ENCODE results near the gene TMEM255B.
"Not testable (repeated sequence)": the region's sequence is repeated elsewhere in the genome, so short reads cannot be mapped to it uniquely, and the experiment has no call there.

Gene TMEM255B

GRCh38 chr13:113788413-113789135, 29.5 kb downstream of the TMEM255B start:
- Histone ChIP-seq H3K79me2 (ENCODE audit: insufficient read depth, low read length) (no peaks in the 10 kb centered on the region), H3K36me3 (ENCODE audit: low read length) (no peaks in the 10 kb centered on the region), H3F3A (ENCODE audit: insufficient read depth) (no peaks in the 10 kb centered on the region), H3K9me3 (ENCODE audit: insufficient read depth, low read length) (no peaks in the 10 kb centered on the region), H3K27ac (ENCODE audit: low read depth, low read length) (no peak overlapping the region), H3K9ac (ENCODE audit: low read length) (no peak overlapping the region), H3K4me3 (ENCODE audit: insufficient read depth, low read length, poor library complexity, severe bottlenecking) (no peak overlapping the region), H3K27me3 (ENCODE audit: low read length) (no peaks in the 10 kb centered on the region), H3K9me2 (replicated peaks; ENCODE audit: insufficient read depth, low read length) (no peaks in the 10 kb centered on the region), H3K4me2 (ENCODE audit: low read depth, low read length, poor library complexity, severe bottlenecking) (no peak overlapping the region), H4K20me1 (ENCODE audit: low read depth, low read length) (no peaks in the 10 kb centered on the region), H2AFZ (ENCODE audit: low read depth, low read length, severe bottlenecking) (no peak overlapping the region)
- TF ChIP-seq EZH2phosphoT487 (conservative IDR thresholded peaks at IDR 0.05; ENCODE audit: low read length), result no peak
- TF ChIP-seq, protein P1, sequence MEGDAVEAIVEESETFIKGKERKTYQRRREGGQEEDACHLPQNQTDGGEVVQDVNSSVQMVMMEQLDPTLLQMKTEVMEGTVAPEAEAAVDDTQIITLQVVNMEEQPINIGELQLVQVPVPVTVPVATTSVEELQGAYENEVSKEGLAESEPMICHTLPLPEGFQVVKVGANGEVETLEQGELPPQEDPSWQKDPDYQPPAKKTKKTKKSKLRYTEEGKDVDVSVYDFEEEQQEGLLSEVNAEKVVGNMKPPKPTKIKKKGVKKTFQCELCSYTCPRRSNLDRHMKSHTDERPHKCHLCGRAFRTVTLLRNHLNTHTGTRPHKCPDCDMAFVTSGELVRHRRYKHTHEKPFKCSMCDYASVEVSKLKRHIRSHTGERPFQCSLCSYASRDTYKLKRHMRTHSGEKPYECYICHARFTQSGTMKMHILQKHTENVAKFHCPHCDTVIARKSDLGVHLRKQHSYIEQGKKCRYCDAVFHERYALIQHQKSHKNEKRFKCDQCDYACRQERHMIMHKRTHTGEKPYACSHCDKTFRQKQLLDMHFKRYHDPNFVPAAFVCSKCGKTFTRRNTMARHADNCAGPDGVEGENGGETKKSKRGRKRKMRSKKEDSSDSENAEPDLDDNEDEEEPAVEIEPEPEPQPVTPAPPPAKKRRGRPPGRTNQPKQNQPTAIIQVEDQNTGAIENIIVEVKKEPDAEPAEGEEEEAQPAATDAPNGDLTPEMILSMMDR (IDR thresholded peaks at IDR 0.05; ENCODE audit: insufficient read depth, low read length, poor library complexity, severe bottlenecking), result no peak

- Histone ChIP-seq H3K9me2 (replicated peaks; ENCODE audit: insufficient read depth, low read length) (no peaks in the 10 kb centered on the region), H3K9ac (ENCODE audit: low read length) (no peak overlapping the region), H3K4me2 (ENCODE audit: low read depth, low read length, poor library complexity, severe bottlenecking) (no peak overlapping the region), H3K79me2 (ENCODE audit: insufficient read depth, low read length) (no peaks in the 10 kb centered on the region), H2AFZ (ENCODE audit: low read depth, low read length, severe bottlenecking) (no peak overlapping the region), H3K4me3 (ENCODE audit: insufficient read depth, low read length, poor library complexity, severe bottlenecking) (no peak overlapping the region), H3K36me3 (ENCODE audit: low read length) (no peaks in the 10 kb centered on the region), H3K27me3 (ENCODE audit: low read length) (no peaks in the 10 kb centered on the region), H4K20me1 (ENCODE audit: low read depth, low read length) (no peaks in the 10 kb centered on the region), H3F3A (ENCODE audit: insufficient read depth) (no peaks in the 10 kb centered on the region), H3K27ac (ENCODE audit: low read depth, low read length) (no peak overlapping the region), H3K9me3 (ENCODE audit: insufficient read depth, low read length) (no peaks in the 10 kb centered on the region)
- TF ChIP-seq EZH2phosphoT487 (conservative IDR thresholded peaks at IDR 0.05; ENCODE audit: low read length), result no peak
- TF ChIP-seq, protein P1 (IDR thresholded peaks at IDR 0.05; ENCODE audit: insufficient read depth, low read length, poor library complexity, severe bottlenecking), result no peak
Measured at GRCh38 chr13:113789167-113789566, 30.1 kb downstream of the TMEM255B start.

GRCh38 chr13:113789931-113790330, 30.9 kb downstream of the TMEM255B start:
- H3K9me2 ChIP-seq (replicated peaks; ENCODE audit: insufficient read depth, low read length); H3K79me2 ChIP-seq (ENCODE audit: insufficient read depth, low read length); H3K4me2 ChIP-seq (ENCODE audit: low read depth, low read length, poor library complexity, severe bottlenecking); H2AFZ ChIP-seq (ENCODE audit: low read depth, low read length, severe bottlenecking); H3K4me3 ChIP-seq (ENCODE audit: insufficient read depth, low read length, poor library complexity, severe bottlenecking); H3K27ac ChIP-seq (ENCODE audit: low read depth, low read length); H3K27me3 ChIP-seq (ENCODE audit: low read length); H3K9me3 ChIP-seq (ENCODE audit: insufficient read depth, low read length); H3F3A ChIP-seq (ENCODE audit: insufficient read depth); H3K9ac ChIP-seq (ENCODE audit: low read length); H4K20me1 ChIP-seq (ENCODE audit: low read depth, low read length); H3K36me3 ChIP-seq (ENCODE audit: low read length): not testable (repeated sequence)

DNA sequence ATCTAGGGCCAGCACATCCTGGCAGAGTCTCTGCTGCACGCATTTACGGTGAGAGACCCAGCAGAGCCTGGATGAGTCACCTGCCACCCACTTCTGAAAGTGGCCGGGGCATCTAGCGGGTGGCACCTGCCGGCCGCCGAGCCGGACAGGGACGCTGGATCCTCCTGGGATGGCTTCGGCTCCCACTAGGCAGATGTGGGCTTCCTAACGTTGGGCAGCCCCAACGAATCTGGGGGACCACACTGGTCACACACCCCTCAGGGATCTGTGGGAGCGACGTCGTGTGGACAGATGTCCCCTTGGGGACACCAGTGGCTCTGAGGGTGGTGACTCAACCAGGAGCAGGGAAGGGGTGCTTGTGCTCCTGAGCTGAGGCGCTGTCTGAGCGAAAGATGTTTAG, 32.2 kb downstream of the TMEM255B start:
- Histone ChIP-seq H3K27me3 (ENCODE audit: low read length) (no peaks in the 10 kb centered on the region), H3K9ac (ENCODE audit: low read length) (no peak overlapping the region), H3F3A (ENCODE audit: insufficient read depth) (no peaks in the 10 kb centered on the region), H2AFZ (ENCODE audit: low read depth, low read length, severe bottlenecking) (no peak overlapping the region), H3K9me2 (replicated peaks; ENCODE audit: insufficient read depth, low read length) (no peaks in the 10 kb centered on the region), H3K36me3 (ENCODE audit: low read length) (no peaks in the 10 kb centered on the region), H3K9me3 (ENCODE audit: insufficient read depth, low read length) (no peaks in the 10 kb centered on the region), H3K79me2 (ENCODE audit: insufficient read depth, low read length) (no peaks in the 10 kb centered on the region), H4K20me1 (ENCODE audit: low read depth, low read length) (no peaks in the 10 kb centered on the region), H3K4me3 (ENCODE audit: insufficient read depth, low read length, poor library complexity, severe bottlenecking) (no peak overlapping the region), H3K4me2 (ENCODE audit: low read depth, low read length, poor library complexity, severe bottlenecking) (no peak overlapping the region), H3K27ac (ENCODE audit: low read depth, low read length) (no peak overlapping the region)
- TF ChIP-seq, protein P1 (IDR thresholded peaks at IDR 0.05; ENCODE audit: insufficient read depth, low read length, poor library complexity, severe bottlenecking), result no peak
- TF ChIP-seq EZH2phosphoT487 (conservative IDR thresholded peaks at IDR 0.05; ENCODE audit: low read length), result no peak

Data from SU-DHL-6 (cell line).